Measurements from ENCODE around the gene ASB8. TPM values are rescaled to one million over a fixed set of nuclear protein-coding genes. Genes with fewer than 3 reads are reported as not detected.

The ASB8 gene
- total and polyA plus RNA-seq, 9 of the 15 experiments (the other 6 are each of a cell fraction or from before 2014, with no cell fraction given), result 13.3 to 29.0 (median 19.6) TPM

DNA sequence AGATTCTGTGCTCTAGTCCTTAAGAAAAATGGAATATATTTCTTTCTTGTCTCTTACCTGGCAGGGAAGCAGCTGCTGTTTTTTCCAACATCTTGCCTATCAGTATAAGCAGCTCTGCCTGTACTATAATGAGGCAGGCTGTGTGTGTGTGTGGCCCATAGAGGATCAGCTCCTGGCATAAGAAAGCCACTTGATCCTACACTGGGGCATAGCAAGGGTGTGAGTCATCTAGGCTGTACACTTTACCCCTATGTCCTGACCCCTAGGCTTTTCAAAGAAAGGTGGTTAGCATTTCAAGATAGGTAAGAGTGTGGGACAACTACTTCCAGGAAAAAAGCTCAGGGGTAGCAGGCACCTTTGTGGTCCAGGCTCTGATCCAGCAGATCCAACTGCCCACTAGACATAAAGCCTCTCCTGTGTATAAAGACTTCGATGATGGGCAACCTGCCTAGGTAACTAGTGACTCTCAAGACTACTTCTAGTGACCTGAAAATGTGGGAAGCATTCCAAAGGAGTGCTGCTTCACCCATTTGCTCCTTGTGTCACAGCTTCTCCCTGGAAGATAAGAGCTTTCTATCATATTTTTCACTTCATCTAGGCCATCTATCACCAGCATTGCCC is 46.5 kb downstream of the ASB8 start:
- Histone ChIP-seq H3K79me2 (ENCODE audit: control insufficient read depth, insufficient read depth, low read length) (peaks cover under 1% of the 10 kb centered on the region; the same call in 1 of the 3 replicates), H3K27ac (ENCODE audit: extremely low read depth, low read depth, low read length) (no peak overlapping the region), H3K4me3 (no peak overlapping the region), H3K4me2 (ENCODE audit: insufficient read depth, low read length) (no peak overlapping the region), H3K9me3 (replicated peaks; ENCODE audit: control insufficient read depth, insufficient read depth, low read depth, low read length) (no peaks in the 10 kb centered on the region), H4K20me1 (replicated peaks; ENCODE audit: control insufficient read depth, insufficient read depth, low read length) (no peaks in the 10 kb centered on the region), H3K36me3 (ENCODE audit: control insufficient read depth, insufficient read depth, low read length) (no peaks in the 10 kb centered on the region), H3K9ac (ENCODE audit: insufficient read depth in 1 of 2, low read depth in 2 of 2, low read length in 2 of 2) (no peak overlapping the region), H3K27me3 (ENCODE audit: control insufficient read depth in 2 of 2, insufficient read depth in 2 of 2, low read length in 2 of 2) (no peaks in the 10 kb centered on the region), H3K9me1 (ENCODE audit: control insufficient read depth, insufficient read depth, low read length) (no peaks in the 10 kb centered on the region), H2AFZ (ENCODE audit: low read depth, low read length) (no peak overlapping the region), H3K4me1 (replicated peaks in 1 of 2; ENCODE audit: control insufficient read depth in 2 of 2, insufficient read depth in 2 of 2, low read length in 2 of 2) (peaks cover 0 to 7% of the 10 kb centered on the region in 2 experiments; a peak in 3 of 5 replicates)
- WGBS (ENCODE audit: insufficient coverage, low coverage, missing lambda C conversion rate), result 12% methylated on average over 1 of the region's 1 CpG
- ChIA-PET CTCF (ENCODE audit: low intra/inter-chr PET ratio) (no interaction called here), POLR2A (interaction anchor here (0.5 to 1.4 kb wide), 2 partner anchors 8 to 10 kb away, joined by 3 to 4 read pairs; partner anchors contain the start of gene PFKM)
- FAIRE-seq (no peak), DNase-seq (ENCODE audit: extremely low read depth in 1 of 4, low spot score in 3 of 4) (no peak), ATAC-seq (no peak)
- in situ Hi-C loops (cut with MboI), result no loop called here
- intact Hi-C loops (cut with micrococcal nuclease), result no loop called here
- BruUV-seq (replicated peaks), result no TSS peak
- TF ChIP-seq TCF3 (CRISPR knock-in tag; IDR thresholded peaks at IDR 0.05), result no peak
- TF ChIP-seq, protein P1, sequence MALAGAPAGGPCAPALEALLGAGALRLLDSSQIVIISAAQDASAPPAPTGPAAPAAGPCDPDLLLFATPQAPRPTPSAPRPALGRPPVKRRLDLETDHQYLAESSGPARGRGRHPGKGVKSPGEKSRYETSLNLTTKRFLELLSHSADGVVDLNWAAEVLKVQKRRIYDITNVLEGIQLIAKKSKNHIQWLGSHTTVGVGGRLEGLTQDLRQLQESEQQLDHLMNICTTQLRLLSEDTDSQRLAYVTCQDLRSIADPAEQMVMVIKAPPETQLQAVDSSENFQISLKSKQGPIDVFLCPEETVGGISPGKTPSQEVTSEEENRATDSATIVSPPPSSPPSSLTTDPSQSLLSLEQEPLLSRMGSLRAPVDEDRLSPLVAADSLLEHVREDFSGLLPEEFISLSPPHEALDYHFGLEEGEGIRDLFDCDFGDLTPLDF (CRISPR knock-in tag; IDR thresholded peaks at IDR 0.05), result no peak
- no peak for TF ChIP-seq HMGN3 (IDR thresholded peaks at IDR 0.05; ENCODE audit: borderline replicate concordance, extremely low read depth, insufficient read length, low read depth, low read length)
- no peak for TF ChIP-seq SNIP1 (IDR thresholded peaks at IDR 0.05; ENCODE audit: low read depth)
- no peak for TF ChIP-seq MAX (CRISPR knock-in tag; IDR thresholded peaks at IDR 0.05)
- TF ChIP-seq C11orf30 (IDR thresholded peaks at IDR 0.05; ENCODE audit: low read depth), result no peak
- TF ChIP-seq SFPQ (IDR thresholded peaks at IDR 0.05; ENCODE audit: low read depth, low read length), result no peak
- TF ChIP-seq ZNF311 (CRISPR knock-in tag; IDR thresholded peaks at IDR 0.05), result no peak
- TF ChIP-seq, protein P2, sequence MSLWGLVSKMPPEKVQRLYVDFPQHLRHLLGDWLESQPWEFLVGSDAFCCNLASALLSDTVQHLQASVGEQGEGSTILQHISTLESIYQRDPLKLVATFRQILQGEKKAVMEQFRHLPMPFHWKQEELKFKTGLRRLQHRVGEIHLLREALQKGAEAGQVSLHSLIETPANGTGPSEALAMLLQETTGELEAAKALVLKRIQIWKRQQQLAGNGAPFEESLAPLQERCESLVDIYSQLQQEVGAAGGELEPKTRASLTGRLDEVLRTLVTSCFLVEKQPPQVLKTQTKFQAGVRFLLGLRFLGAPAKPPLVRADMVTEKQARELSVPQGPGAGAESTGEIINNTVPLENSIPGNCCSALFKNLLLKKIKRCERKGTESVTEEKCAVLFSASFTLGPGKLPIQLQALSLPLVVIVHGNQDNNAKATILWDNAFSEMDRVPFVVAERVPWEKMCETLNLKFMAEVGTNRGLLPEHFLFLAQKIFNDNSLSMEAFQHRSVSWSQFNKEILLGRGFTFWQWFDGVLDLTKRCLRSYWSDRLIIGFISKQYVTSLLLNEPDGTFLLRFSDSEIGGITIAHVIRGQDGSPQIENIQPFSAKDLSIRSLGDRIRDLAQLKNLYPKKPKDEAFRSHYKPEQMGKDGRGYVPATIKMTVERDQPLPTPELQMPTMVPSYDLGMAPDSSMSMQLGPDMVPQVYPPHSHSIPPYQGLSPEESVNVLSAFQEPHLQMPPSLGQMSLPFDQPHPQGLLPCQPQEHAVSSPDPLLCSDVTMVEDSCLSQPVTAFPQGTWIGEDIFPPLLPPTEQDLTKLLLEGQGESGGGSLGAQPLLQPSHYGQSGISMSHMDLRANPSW (CRISPR knock-in tag; IDR thresholded peaks at IDR 0.05), result no peak
- no peak for TF ChIP-seq YY1 (IDR thresholded peaks at IDR 0.05; ENCODE audit: borderline replicate concordance in 1 of 3, control insufficient read depth in 1 of 3, extremely low read depth in 1 of 3, insufficient read depth in 3 of 3, insufficient read length in 1 of 3, insufficient replicate concordance in 2 of 3, low read depth in 1 of 3, low read length in 2 of 3)
- no peak for TF ChIP-seq NFE2 (IDR thresholded peaks at IDR 0.05; ENCODE audit: low read depth)
- no peak for TF ChIP-seq RFX5 (IDR thresholded peaks at IDR 0.05; ENCODE audit: low read depth, low read length)
- no peak for TF ChIP-seq PYGO2 (tag; IDR thresholded peaks at IDR 0.05)
- TF ChIP-seq KLF13 (tag; IDR thresholded peaks at IDR 0.05; ENCODE audit: borderline replicate concordance, low read depth), result no peak
- no peak for TF ChIP-seq ELF2 (CRISPR knock-in tag; IDR thresholded peaks at IDR 0.05)
